ENCODE results near the gene LCK. TPM values are rescaled to one million over a fixed set of nuclear protein-coding genes. Genes with fewer than 3 reads are reported as not detected.
A peak's percentile ranks its signal among the peaks of the same experiment; 100 is the strongest.

The LCK gene
- total and polyA plus RNA-seq, 10 of the 15 experiments (the other 5 are each of a cell fraction or from before 2014, with no cell fraction given) = 31.5 to 173 (median 119) TPM

DNA sequence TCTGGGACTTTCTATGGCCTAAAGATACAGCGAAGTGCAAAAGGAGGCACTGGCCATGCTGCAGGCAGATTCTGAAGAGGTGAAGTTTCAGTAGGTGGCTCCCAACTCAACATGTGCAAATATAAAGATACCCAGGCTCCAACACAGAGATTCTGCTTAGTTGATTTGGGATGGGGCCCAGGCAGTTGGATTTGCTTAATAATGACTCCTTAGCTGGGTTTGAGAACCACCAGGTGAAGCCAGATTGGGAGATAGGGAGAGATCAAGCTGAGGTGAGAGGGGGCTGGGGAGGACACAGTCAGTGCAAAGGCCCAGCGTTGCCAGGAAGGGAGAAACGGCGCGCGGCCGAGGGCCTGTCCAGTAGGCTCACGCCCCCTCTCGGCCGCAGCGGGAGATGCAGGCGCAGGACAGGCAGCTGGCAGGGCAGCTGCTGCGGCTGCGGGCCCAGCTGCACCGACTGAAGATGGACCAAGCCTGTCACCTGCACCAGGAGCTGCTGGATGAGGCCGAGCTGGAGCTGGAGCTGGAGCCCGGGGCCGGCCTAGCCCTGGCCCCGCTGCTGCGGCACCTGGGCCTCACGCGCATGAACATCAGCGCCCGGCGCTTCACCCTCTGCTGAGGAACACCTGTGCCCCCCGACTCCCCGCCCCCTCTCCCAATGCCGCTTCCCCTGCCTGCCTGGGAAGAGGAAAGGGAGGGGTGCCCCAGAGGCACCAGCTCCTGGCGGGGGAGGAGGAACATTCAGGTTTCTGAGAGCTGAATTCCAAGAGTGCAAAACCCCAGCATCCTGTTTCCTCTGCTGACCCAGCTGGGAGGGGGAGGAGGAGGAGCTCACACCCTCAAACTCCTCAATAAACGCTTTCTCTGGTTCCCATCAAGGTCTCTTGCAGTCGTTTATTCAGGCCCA is 2.8 kb upstream of the LCK start (continued):
- TF ChIP-seq SMC3 (IDR thresholded peaks at IDR 0.05; ENCODE audit: borderline replicate concordance, low read length) (peak; percentile 57; the same call in 1 of the 2 replicates), ATF2 (IDR thresholded peaks at IDR 0.05; ENCODE audit: low read length) (no peak), JUNB (IDR thresholded peaks at IDR 0.05) (no peak), MTA3 (IDR thresholded peaks at IDR 0.05; ENCODE audit: borderline replicate concordance, low read length) (no peak), NR2C2 (IDR thresholded peaks at IDR 0.05; ENCODE audit: borderline replicate concordance, control insufficient read depth, insufficient read length, low read depth) (no peak), ATF7 (IDR thresholded peaks at IDR 0.05; ENCODE audit: low read depth) (no peak), MYB (IDR thresholded peaks at IDR 0.05; ENCODE audit: borderline replicate concordance, low read depth, low read length) (no peak), CBX3 (IDR thresholded peaks at IDR 0.05; ENCODE audit: borderline replicate concordance, low read depth) (no peak), PRDM15 (CRISPR knock-in tag; IDR thresholded peaks at IDR 0.05) (no peak), NR2F1 (conservative IDR thresholded peaks at IDR 0.05) (peak; percentile 32; the same call in 1 of the 2 replicates), STAT1 (conservative IDR thresholded peaks at IDR 0.05) (no peak), CHD1 (IDR thresholded peaks at IDR 0.05; ENCODE audit: low read depth, low read length) (no peak), EZH2 (IDR thresholded peaks at IDR 0.05; ENCODE audit: borderline replicate concordance, control insufficient read depth, low read depth, low read length) (no peak), CBX5 (IDR thresholded peaks at IDR 0.05; ENCODE audit: low read depth) (no peak), GATAD2B (conservative IDR thresholded peaks at IDR 0.05; ENCODE audit: low read depth) (0 out of 2 replicates have a peak, but pooled peaks have one; percentile 50), FOXK2 (IDR thresholded peaks at IDR 0.05) (no peak), TCF12 (IDR thresholded peaks at IDR 0.05; ENCODE audit: low read depth, low read length) (peak; percentile 100)
- TF ChIP-seq, protein P1, sequence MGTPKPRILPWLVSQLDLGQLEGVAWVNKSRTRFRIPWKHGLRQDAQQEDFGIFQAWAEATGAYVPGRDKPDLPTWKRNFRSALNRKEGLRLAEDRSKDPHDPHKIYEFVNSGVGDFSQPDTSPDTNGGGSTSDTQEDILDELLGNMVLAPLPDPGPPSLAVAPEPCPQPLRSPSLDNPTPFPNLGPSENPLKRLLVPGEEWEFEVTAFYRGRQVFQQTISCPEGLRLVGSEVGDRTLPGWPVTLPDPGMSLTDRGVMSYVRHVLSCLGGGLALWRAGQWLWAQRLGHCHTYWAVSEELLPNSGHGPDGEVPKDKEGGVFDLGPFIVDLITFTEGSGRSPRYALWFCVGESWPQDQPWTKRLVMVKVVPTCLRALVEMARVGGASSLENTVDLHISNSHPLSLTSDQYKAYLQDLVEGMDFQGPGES (IDR thresholded peaks at IDR 0.05) = no peak
- TF ChIP-seq, protein P2, sequence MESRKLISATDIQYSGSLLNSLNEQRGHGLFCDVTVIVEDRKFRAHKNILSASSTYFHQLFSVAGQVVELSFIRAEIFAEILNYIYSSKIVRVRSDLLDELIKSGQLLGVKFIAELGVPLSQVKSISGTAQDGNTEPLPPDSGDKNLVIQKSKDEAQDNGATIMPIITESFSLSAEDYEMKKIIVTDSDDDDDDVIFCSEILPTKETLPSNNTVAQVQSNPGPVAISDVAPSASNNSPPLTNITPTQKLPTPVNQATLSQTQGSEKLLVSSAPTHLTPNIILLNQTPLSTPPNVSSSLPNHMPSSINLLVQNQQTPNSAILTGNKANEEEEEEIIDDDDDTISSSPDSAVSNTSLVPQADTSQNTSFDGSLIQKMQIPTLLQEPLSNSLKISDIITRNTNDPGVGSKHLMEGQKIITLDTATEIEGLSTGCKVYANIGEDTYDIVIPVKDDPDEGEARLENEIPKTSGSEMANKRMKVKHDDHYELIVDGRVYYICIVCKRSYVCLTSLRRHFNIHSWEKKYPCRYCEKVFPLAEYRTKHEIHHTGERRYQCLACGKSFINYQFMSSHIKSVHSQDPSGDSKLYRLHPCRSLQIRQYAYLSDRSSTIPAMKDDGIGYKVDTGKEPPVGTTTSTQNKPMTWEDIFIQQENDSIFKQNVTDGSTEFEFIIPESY (IDR thresholded peaks at IDR 0.05) = no peak
- TF ChIP-seq, protein P3, sequence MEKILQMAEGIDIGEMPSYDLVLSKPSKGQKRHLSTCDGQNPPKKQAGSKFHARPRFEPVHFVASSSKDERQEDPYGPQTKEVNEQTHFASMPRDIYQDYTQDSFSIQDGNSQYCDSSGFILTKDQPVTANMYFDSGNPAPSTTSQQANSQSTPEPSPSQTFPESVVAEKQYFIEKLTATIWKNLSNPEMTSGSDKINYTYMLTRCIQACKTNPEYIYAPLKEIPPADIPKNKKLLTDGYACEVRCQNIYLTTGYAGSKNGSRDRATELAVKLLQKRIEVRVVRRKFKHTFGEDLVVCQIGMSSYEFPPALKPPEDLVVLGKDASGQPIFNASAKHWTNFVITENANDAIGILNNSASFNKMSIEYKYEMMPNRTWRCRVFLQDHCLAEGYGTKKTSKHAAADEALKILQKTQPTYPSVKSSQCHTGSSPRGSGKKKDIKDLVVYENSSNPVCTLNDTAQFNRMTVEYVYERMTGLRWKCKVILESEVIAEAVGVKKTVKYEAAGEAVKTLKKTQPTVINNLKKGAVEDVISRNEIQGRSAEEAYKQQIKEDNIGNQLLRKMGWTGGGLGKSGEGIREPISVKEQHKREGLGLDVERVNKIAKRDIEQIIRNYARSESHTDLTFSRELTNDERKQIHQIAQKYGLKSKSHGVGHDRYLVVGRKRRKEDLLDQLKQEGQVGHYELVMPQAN (conservative IDR thresholded peaks at IDR 0.05) = no peak
